PC-9 (cell line): ENCODE measurements around the gene RNASEH1. TPM values are rescaled to one million over a fixed set of nuclear protein-coding genes. Genes with fewer than 3 reads are reported as not detected.

ENCODE experiments used
- BruUV-seq: library from RNA; stranded (reverse); fragments of 400-500 nt; replicated peaks from 2 replicates; lab custom pipeline; 2021; lab: Mats Ljungman, UMichigan
- CTCF ChIA-PET: fragments of 300-600 bp; sonication (Branson Sonifier 250); formaldehyde crosslinking; loops from one replicate; lab custom pipeline; 2022; ENCODE audit warnings: antibody characterized with exemption; lab: Charles Lee
- POLR2A ChIA-PET: fragments of 300-600 bp; sonication (Branson Sonifier 250); formaldehyde crosslinking; loops from one replicate; lab custom pipeline; 2022; ENCODE audit warnings: antibody characterized with exemption; ENCODE audit not compliant: unreplicated experiment; lab: Charles Lee
- DNase-seq, 2 experiments: peaks; one replicate each; pipeline versions ENCODE4 v3.0.0 to v3.0.0-alpha.2; 2015 to 2022; ENCODE audit warnings: mixed read lengths in 1 of 2
- H2AFZ ChIP-seq: fragments of 200-600 bp; sonication (generic); 2 replicates; pipeline ENCODE4 v1.8.1; 2017; ENCODE audit warnings: antibody characterized with exemption
- H3F3A ChIP-seq: fragments of 200-600 bp; sonication (generic); 2 replicates; pipeline ENCODE4 v1.8.1; 2017; ENCODE audit warnings: antibody characterized with exemption, mild to moderate bottlenecking, low read depth; ENCODE audit not compliant: insufficient read depth
- H3K27ac ChIP-seq: fragments of 200-600 bp; sonication (generic); 2 replicates; pipeline ENCODE4 v1.6.1; 2016; ENCODE audit warnings: mixed run types
- H3K27me3 ChIP-seq: fragments of 200-600 bp; sonication (generic); 2 replicates; pipeline ENCODE4 v1.6.1; 2016; ENCODE audit warnings: low read depth, mixed run types; ENCODE audit not compliant: insufficient read depth
- H3K36me3 ChIP-seq: fragments of 200-600 bp; sonication (generic); 2 replicates; pipeline ENCODE4 v1.6.1; 2016; ENCODE audit warnings: low read depth, mixed run types
- H3K4me1 ChIP-seq: fragments of 200-600 bp; sonication (generic); replicated peaks from 2 replicates; pipeline ENCODE4 v1.6.1; 2016; ENCODE audit warnings: mixed run types; ENCODE audit not compliant: insufficient read depth
- H3K4me2 ChIP-seq: fragments of 200-600 bp; sonication (generic); 2 replicates; pipeline ENCODE4 v1.6.1; 2017; ENCODE audit warnings: mixed run types
- H3K4me3 ChIP-seq: fragments of 200-600 bp; sonication (generic); 2 replicates; pipeline ENCODE4 v1.6.1; 2016; ENCODE audit warnings: mixed run types
- H3K79me2 ChIP-seq: fragments of 200-600 bp; sonication (generic); 2 replicates; pipeline ENCODE4 v1.6.1; 2017; ENCODE audit warnings: low read depth, mixed run types
- H3K9me2 ChIP-seq: fragments of 200-600 bp; sonication (generic); 2 replicates; pipeline ENCODE4 v1.8.1; 2017; ENCODE audit warnings: mild to moderate bottlenecking; ENCODE audit not compliant: insufficient read depth
- H3K9me3 ChIP-seq: fragments of 200-600 bp; sonication (generic); 2 replicates; pipeline ENCODE4 v1.8.1; 2016; ENCODE audit warnings: low read depth; ENCODE audit not compliant: insufficient read depth
- H4K20me1 ChIP-seq: fragments of 200-600 bp; sonication (generic); 2 replicates; pipeline ENCODE4 v1.8.1; 2017; ENCODE audit not compliant: insufficient read depth
- EZH2 ChIP-seq: fragments of 200-600 bp; sonication (generic); IDR thresholded peaks from 2 replicates; pipeline ENCODE4 v1.8.0; 2017; ENCODE audit warnings: antibody characterized with exemption, low read depth
- intact Hi-C: fragments of 100-400 bp; cut with micrococcal nuclease; formaldehyde crosslinking; loops from one replicate; pipeline ENCODE4 v1.10.0; 2022; ENCODE audit not compliant: unreplicated experiment
- total RNA-seq: library from RNA; stranded (reverse); gene quantifications from 2 replicates; pipeline ENCODE4 v1.2.3, GENCODE V29; 2021
- TF ChIP-seq, protein P1 (sequence below): fragments of 200-600 bp; sonication (generic); conservative IDR thresholded peaks from 2 replicates; pipeline ENCODE4 v1.6.1; 2017; ENCODE audit warnings: mixed run types, antibody characterized with exemption, mild to moderate bottlenecking, moderate library complexity

RNASEH1 gene
- total RNA-seq, 1 experiment from 2014 or later = 28.4 TPM

- intact Hi-C loops = no loop called here
- ChIA-PET CTCF (no interaction called here), POLR2A (no interaction called here)
- Histone ChIP-seq H3K27me3 (no peaks in the 10 kb centered on the region), H3K4me2 (no peak overlapping the region), H3K4me1 (no peaks in the 10 kb centered on the region), H3F3A (peaks cover 75% of the 10 kb centered on the region), H3K9me2 (no peaks in the 10 kb centered on the region), H2AFZ (no peak overlapping the region), H3K36me3 (peaks cover 38% of the 10 kb centered on the region), H3K27ac (no peak overlapping the region), H3K4me3 (no peak overlapping the region), H4K20me1 (peaks cover 55% of the 10 kb centered on the region), H3K9me3 (no peaks in the 10 kb centered on the region), H3K79me2 (peaks cover 20% of the 10 kb centered on the region)
- no peak for DNase-seq
- TF ChIP-seq, protein P1, sequence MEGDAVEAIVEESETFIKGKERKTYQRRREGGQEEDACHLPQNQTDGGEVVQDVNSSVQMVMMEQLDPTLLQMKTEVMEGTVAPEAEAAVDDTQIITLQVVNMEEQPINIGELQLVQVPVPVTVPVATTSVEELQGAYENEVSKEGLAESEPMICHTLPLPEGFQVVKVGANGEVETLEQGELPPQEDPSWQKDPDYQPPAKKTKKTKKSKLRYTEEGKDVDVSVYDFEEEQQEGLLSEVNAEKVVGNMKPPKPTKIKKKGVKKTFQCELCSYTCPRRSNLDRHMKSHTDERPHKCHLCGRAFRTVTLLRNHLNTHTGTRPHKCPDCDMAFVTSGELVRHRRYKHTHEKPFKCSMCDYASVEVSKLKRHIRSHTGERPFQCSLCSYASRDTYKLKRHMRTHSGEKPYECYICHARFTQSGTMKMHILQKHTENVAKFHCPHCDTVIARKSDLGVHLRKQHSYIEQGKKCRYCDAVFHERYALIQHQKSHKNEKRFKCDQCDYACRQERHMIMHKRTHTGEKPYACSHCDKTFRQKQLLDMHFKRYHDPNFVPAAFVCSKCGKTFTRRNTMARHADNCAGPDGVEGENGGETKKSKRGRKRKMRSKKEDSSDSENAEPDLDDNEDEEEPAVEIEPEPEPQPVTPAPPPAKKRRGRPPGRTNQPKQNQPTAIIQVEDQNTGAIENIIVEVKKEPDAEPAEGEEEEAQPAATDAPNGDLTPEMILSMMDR = no peak
- no peak for TF ChIP-seq EZH2
- BruUV-seq = no TSS peak
Observed at GRCh38 chr2:3584608-3585260, 26.6 kb upstream of the RNASEH1 start.

DNA sequence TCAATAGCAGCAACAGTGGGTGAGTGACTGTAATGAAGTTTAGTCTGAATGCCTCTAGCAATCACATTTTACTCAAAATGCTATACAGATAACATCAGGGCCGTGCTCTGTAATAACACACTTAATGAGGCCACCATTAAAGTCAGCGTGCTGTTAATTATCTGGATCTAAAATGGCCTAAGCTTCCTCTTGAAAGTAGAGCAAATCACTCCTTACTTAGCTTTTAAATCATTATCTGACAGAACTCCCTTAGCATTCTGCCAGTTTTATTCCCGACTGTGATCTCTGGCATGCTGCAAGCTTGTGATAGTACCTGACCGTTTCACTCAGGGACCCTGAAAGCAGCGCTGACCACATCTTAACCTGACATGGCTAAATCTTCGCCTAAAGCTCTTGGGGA lies 25.9 kb upstream of the RNASEH1 start:
- POLR2A ChIA-PET = interaction anchor here (0.7 kb wide), 1 partner anchor 90 kb away, joined by 3 read pairs; no protein-coding TSS in a partner anchor
- Histone ChIP-seq H3K79me2 (peaks cover 26% of the 10 kb centered on the region), H3K36me3 (peaks cover 45% of the 10 kb centered on the region), H3K4me2 (no peak overlapping the region), H3K27me3 (no peaks in the 10 kb centered on the region), H3K9me2 (no peaks in the 10 kb centered on the region), H3K4me3 (no peak overlapping the region), H3K9me3 (no peaks in the 10 kb centered on the region), H4K20me1 (peaks cover 61% of the 10 kb centered on the region), H3K27ac (no peak overlapping the region), H3K4me1 (peaks cover 3% of the 10 kb centered on the region; the same call in 1 of the 2 replicates), H3F3A (peaks cover 75% of the 10 kb centered on the region), H2AFZ (no peak overlapping the region)
- no peak for DNase-seq
- TF ChIP-seq, protein P1 = no peak
- no peak for TF ChIP-seq EZH2
- BruUV-seq = no TSS peak
- CTCF ChIA-PET = interaction anchor here (0.6 kb wide), 1 partner anchor 1767 kb away, joined by 3 read pairs; no protein-coding TSS in a partner anchor
- intact Hi-C loops = no loop called here

GRCh38 chr2:3581367-3582262 lies 23.5 kb upstream of the RNASEH1 start:
- peaks cover 86% of the 10 kb centered on the region for H4K20me1 ChIP-seq
- ChIA-PET POLR2A (interaction anchor here (0.6 to 0.7 kb wide), 2 partner anchors 19 to 73 kb away, joined by 3 to 6 read pairs; no protein-coding TSS in a partner anchor), CTCF (no interaction called here)
- H3K4me2 ChIP-seq = no peak overlapping the region
- no peaks in the 10 kb centered on the region for H3K27me3 ChIP-seq
- DNase-seq = no peak
- no peak overlapping the region for H2AFZ ChIP-seq
- no peaks in the 10 kb centered on the region for H3K9me3 ChIP-seq
- peaks cover 51% of the 10 kb centered on the region for H3K79me2 ChIP-seq
- H3K4me3 ChIP-seq = no peak overlapping the region
- no TSS peak for BruUV-seq
- peaks cover 68% of the 10 kb centered on the region for H3K36me3 ChIP-seq
- TF ChIP-seq EZH2 = no peak
- TF ChIP-seq, protein P1 = no peak
- H3K9me2 ChIP-seq = no peaks in the 10 kb centered on the region
- intact Hi-C loops = no loop called here
- no peak overlapping the region for H3K27ac ChIP-seq
- H3F3A ChIP-seq = peaks cover 88% of the 10 kb centered on the region
- peaks cover 26% of the 10 kb centered on the region for H3K4me1 ChIP-seq
